ENCODE data around the gene CDC14B.

Gene CDC14B

GRCh38 chr9:96490534-96491078 lies 129.0 kb downstream of the CDC14B start:
- CTCF ChIA-PET = interaction anchor here (0.7 kb wide), 1 partner anchor 117 kb away, joined by 3 read pairs; no protein-coding TSS in a partner anchor
- no peaks in the 10 kb centered on the region for H3K27me3 Mint-ChIP-seq

GRCh38 chr9:96489482-96489979 lies 130.1 kb downstream of the CDC14B start:
- CTCF ChIA-PET = interaction anchor here (0.7 kb wide), 1 partner anchor 118 kb away, joined by 3 read pairs; no protein-coding TSS in a partner anchor
- H3K27me3 Mint-ChIP-seq = no peaks in the 10 kb centered on the region
- H3K36me3 Mint-ChIP-seq = peaks cover 18% of the 10 kb centered on the region
- peaks cover 10% of the 10 kb centered on the region for H3K4me1 Mint-ChIP-seq
- H3K4me3 Mint-ChIP-seq = no peak overlapping the region
- H3K27ac Mint-ChIP-seq = no peak overlapping the region
- DNase-seq = no peak
- no peaks in the 10 kb centered on the region for H3K9me3 Mint-ChIP-seq

More at GRCh38 chr9:96490534-96491078, 129.0 kb downstream of the CDC14B start:
- H3K27ac Mint-ChIP-seq = no peak overlapping the region
- peaks cover 15% of the 10 kb centered on the region for H3K36me3 Mint-ChIP-seq
- peaks cover 7% of the 10 kb centered on the region for H3K4me1 Mint-ChIP-seq
- DNase-seq = no peak
- no peaks in the 10 kb centered on the region for H3K9me3 Mint-ChIP-seq
- no peak overlapping the region for H3K4me3 Mint-ChIP-seq

GRCh38 chr9:96487949-96488348 lies 131.7 kb downstream of the CDC14B start:
- no peak overlapping the region for H3K4me3 Mint-ChIP-seq
- no peak overlapping the region for H3K27ac Mint-ChIP-seq
- H3K4me1 Mint-ChIP-seq = peaks cover 13% of the 10 kb centered on the region
- no peak for DNase-seq
- H3K36me3 Mint-ChIP-seq = peaks cover 22% of the 10 kb centered on the region
- no peaks in the 10 kb centered on the region for H3K27me3 Mint-ChIP-seq
- H3K9me3 Mint-ChIP-seq = no peaks in the 10 kb centered on the region
- CTCF ChIA-PET = no interaction called here

- no peaks in the 10 kb centered on the region for H3K27me3 Mint-ChIP-seq
- no peak overlapping the region for H3K4me3 Mint-ChIP-seq
- H3K27ac Mint-ChIP-seq = no peak overlapping the region
- peaks cover 13% of the 10 kb centered on the region for H3K4me1 Mint-ChIP-seq
- CTCF ChIA-PET = no interaction called here
- H3K9me3 Mint-ChIP-seq = no peaks in the 10 kb centered on the region
- DNase-seq = no peak
- H3K36me3 Mint-ChIP-seq = peaks cover 22% of the 10 kb centered on the region
Measured at GRCh38 chr9:96487029-96487396, 132.6 kb downstream of the CDC14B start.

GRCh38 chr9:96486386-96487028 lies 133.1 kb downstream of the CDC14B start:
- DNase-seq = no peak
- no peaks in the 10 kb centered on the region for H3K27me3 Mint-ChIP-seq
- peaks cover 20% of the 10 kb centered on the region for H3K36me3 Mint-ChIP-seq
- CTCF ChIA-PET = no interaction called here
- H3K4me1 Mint-ChIP-seq = peaks cover 8% of the 10 kb centered on the region
- no peak overlapping the region for H3K27ac Mint-ChIP-seq
- no peak overlapping the region for H3K4me3 Mint-ChIP-seq
- H3K9me3 Mint-ChIP-seq = no peaks in the 10 kb centered on the region

- no peaks in the 10 kb centered on the region for H3K27me3 Mint-ChIP-seq
- peaks cover 20% of the 10 kb centered on the region for H3K36me3 Mint-ChIP-seq
- no peak for DNase-seq
- H3K4me3 Mint-ChIP-seq = no peak overlapping the region
- peaks cover 5% of the 10 kb centered on the region for H3K4me1 Mint-ChIP-seq
- CTCF ChIA-PET = no interaction called here
- no peaks in the 10 kb centered on the region for H3K9me3 Mint-ChIP-seq
- H3K27ac Mint-ChIP-seq = no peak overlapping the region
Measured at GRCh38 chr9:96485280-96485679, 134.4 kb downstream of the CDC14B start.

GRCh38 chr9:96484521-96484931 lies 135.1 kb downstream of the CDC14B start:
- H3K36me3 Mint-ChIP-seq = peaks cover 15% of the 10 kb centered on the region
- no peak overlapping the region for H3K4me3 Mint-ChIP-seq
- no peak for DNase-seq
- CTCF ChIA-PET = no interaction called here
- no peaks in the 10 kb centered on the region for H3K9me3 Mint-ChIP-seq
- no peaks in the 10 kb centered on the region for H3K27me3 Mint-ChIP-seq
- peaks cover 5% of the 10 kb centered on the region for H3K4me1 Mint-ChIP-seq
- H3K27ac Mint-ChIP-seq = no peak overlapping the region

- H3K27ac Mint-ChIP-seq = no peak overlapping the region
- DNase-seq = no peak
- CTCF ChIA-PET = no interaction called here
- peaks cover 13% of the 10 kb centered on the region for H3K36me3 Mint-ChIP-seq
- H3K4me3 Mint-ChIP-seq = no peak overlapping the region
- H3K9me3 Mint-ChIP-seq = no peaks in the 10 kb centered on the region
- H3K27me3 Mint-ChIP-seq = no peaks in the 10 kb centered on the region
- H3K4me1 Mint-ChIP-seq = peaks cover 7% of the 10 kb centered on the region
Measured at GRCh38 chr9:96483733-96484390, 135.8 kb downstream of the CDC14B start.

GRCh38 chr9:96483197-96483596 lies 136.4 kb downstream of the CDC14B start:
- no peak for DNase-seq
- Mint-ChIP-seq H3K9me3 (no peaks in the 10 kb centered on the region), H3K27me3 (no peaks in the 10 kb centered on the region), H3K27ac (no peak overlapping the region), H3K4me3 (no peak overlapping the region), H3K4me1 (peaks cover 7% of the 10 kb centered on the region), H3K36me3 (peaks cover 9% of the 10 kb centered on the region)
- CTCF ChIA-PET = no interaction called here

GRCh38 chr9:96482476-96482875 lies 137.2 kb downstream of the CDC14B start:
- no peak for DNase-seq
- CTCF ChIA-PET = no interaction called here
- no peaks in the 10 kb centered on the region for H3K9me3 Mint-ChIP-seq
- no peak overlapping the region for H3K27ac Mint-ChIP-seq
- no peaks in the 10 kb centered on the region for H3K27me3 Mint-ChIP-seq
- peaks cover 7% of the 10 kb centered on the region for H3K4me1 Mint-ChIP-seq
- peaks cover 8% of the 10 kb centered on the region for H3K36me3 Mint-ChIP-seq
- no peak overlapping the region for H3K4me3 Mint-ChIP-seq

- peaks cover 9% of the 10 kb centered on the region for H3K4me1 Mint-ChIP-seq
- H3K4me3 Mint-ChIP-seq = no peak overlapping the region
- peaks cover 7% of the 10 kb centered on the region for H3K36me3 Mint-ChIP-seq
- CTCF ChIA-PET = no interaction called here
- no peak for DNase-seq
- H3K9me3 Mint-ChIP-seq = no peaks in the 10 kb centered on the region
- H3K27me3 Mint-ChIP-seq = no peaks in the 10 kb centered on the region
- no peak overlapping the region for H3K27ac Mint-ChIP-seq
Measured at GRCh38 chr9:96480736-96481135, 138.9 kb downstream of the CDC14B start.

- no peaks in the 10 kb centered on the region for H3K27me3 Mint-ChIP-seq
- H3K9me3 Mint-ChIP-seq = no peaks in the 10 kb centered on the region
- peaks cover 6% of the 10 kb centered on the region for H3K36me3 Mint-ChIP-seq
- no peak for DNase-seq
- H3K27ac Mint-ChIP-seq = no peak overlapping the region
- H3K4me3 Mint-ChIP-seq = no peak overlapping the region
- CTCF ChIA-PET = no interaction called here
- H3K4me1 Mint-ChIP-seq = peaks cover 4% of the 10 kb centered on the region
Measured at GRCh38 chr9:96478829-96479371, 140.7 kb downstream of the CDC14B start.

- DNase-seq = no peak
- Mint-ChIP-seq H3K27ac (no peak overlapping the region), H3K4me1 (peaks cover 4% of the 10 kb centered on the region), H3K36me3 (peaks cover 3% of the 10 kb centered on the region), H3K27me3 (no peaks in the 10 kb centered on the region), H3K9me3 (no peaks in the 10 kb centered on the region), H3K4me3 (no peak overlapping the region)
- CTCF ChIA-PET = interaction anchor here (1.4 kb wide), 1 partner anchor 25 kb away, joined by 4 read pairs; no protein-coding TSS in a partner anchor
Measured at GRCh38 chr9:96476591-96476990, 143.1 kb downstream of the CDC14B start.

GRCh38 chr9:96476013-96476412 lies 143.6 kb downstream of the CDC14B start:
- H3K36me3 Mint-ChIP-seq = peaks cover 7% of the 10 kb centered on the region
- peaks cover 4% of the 10 kb centered on the region for H3K4me1 Mint-ChIP-seq
- DNase-seq = no peak
- no peaks in the 10 kb centered on the region for H3K27me3 Mint-ChIP-seq
- no peak overlapping the region for H3K27ac Mint-ChIP-seq
- no peaks in the 10 kb centered on the region for H3K9me3 Mint-ChIP-seq
- CTCF ChIA-PET = no interaction called here
- H3K4me3 Mint-ChIP-seq = no peak overlapping the region

- Mint-ChIP-seq H3K4me3 (no peak overlapping the region), H3K36me3 (peaks cover 18% of the 10 kb centered on the region), H3K9me3 (no peaks in the 10 kb centered on the region), H3K27me3 (no peaks in the 10 kb centered on the region), H3K27ac (no peak overlapping the region), H3K4me1 (no peaks in the 10 kb centered on the region)
- DNase-seq = no peak
- CTCF ChIA-PET = no interaction called here
Measured at GRCh38 chr9:96467784-96468183, 151.9 kb downstream of the CDC14B start.
